HCT116 (cell line): ENCODE results near the gene MOV10L1. TPM values are rescaled to one million over a fixed set of nuclear protein-coding genes. Genes with fewer than 3 reads are reported as not detected.

ENCODE experiments used
- ATAC-seq: fragments of 200-7000 bp; cut with Tn5 transposase; 2 replicates; pipeline ENCODE4 v1.9.1; 2020; ENCODE audit warnings: mild to moderate bottlenecking, moderate library complexity
- BruUV-seq: library from RNA; stranded (reverse); fragments of 400-500 nt; replicated peaks from 2 replicates; lab custom pipeline; 2021; lab: Mats Ljungman, UMichigan
- CTCF ChIA-PET: fragments of 300-600 bp; sonication (Branson Sonifier 250); formaldehyde crosslinking; loops from one replicate; lab custom pipeline; 2021; ENCODE audit warnings: antibody characterized with exemption; lab: Charles Lee
- POLR2A ChIA-PET: fragments of 300-600, 350-600 bp; sonication (Branson Sonifier 250); formaldehyde crosslinking; loops from one replicate; lab custom pipeline; 2021; ENCODE audit warnings: antibody characterized with exemption; lab: Charles Lee
- RAD21 ChIA-PET, 2 experiments: fragments of 300-600 bp; sonication (Branson Sonifier 250); formaldehyde crosslinking; loops; one replicate each; lab custom pipeline; 2023; ENCODE audit warnings: low total read pairs in 2 of 2; ENCODE audit not compliant: uncharacterized antibody in 2 of 2, unreplicated experiment in 2 of 2, low non-redundant PET in 1 of 2; lab: Charles Lee
- DNase-seq: peaks from one replicate; pipeline ENCODE4 v3.0.0-alpha.2; 2010; ENCODE audit warnings: low read depth, low spot score
- H2AFZ ChIP-seq: fragments of 200-600 bp; shearing (Covaris generic), sonication (generic); 2 replicates; pipeline ENCODE4 v1.6.1; 2017; ENCODE audit warnings: low read depth, mixed run types, mixed read lengths, antibody characterized with exemption, low read length; ENCODE audit not compliant: poor library complexity, severe bottlenecking
- H3K27ac ChIP-seq: 2 replicates; pipeline ENCODE4 v1.5.1; 2012; ENCODE audit warnings: low read depth, low read length
- H3K27me3 ChIP-seq: fragments of 200-600 bp; sonication (generic); 2 replicates; pipeline ENCODE4 v1.6.1; 2016; ENCODE audit warnings: mixed run types, low read length, mixed read lengths; ENCODE audit not compliant: insufficient read depth
- H3K36me3 ChIP-seq, 2 experiments: fragments of 200-500 bp in 1 of 2; fragments of 200-600 bp in 1 of 2; sonication (Bioruptor generic) in 1 of 2; sonication (generic) in 1 of 2; 2 replicates each; pipeline versions ENCODE4 v1.5.1 to v1.6.1; 2014 to 2016; ENCODE audit warnings: low read length in 2 of 2, inconsistent platforms in 1 of 2, mixed read lengths in 1 of 2, mixed run types in 1 of 2; ENCODE audit not compliant: insufficient read depth in 2 of 2, control insufficient read depth in 1 of 2
- H3K4me1 ChIP-seq, 2 experiments: fragments of 200-600 bp in 1 of 2; sonication (generic) in 1 of 2; 2 replicates each; pipeline versions ENCODE4 v1.5.1 to v1.6.1; 2012 to 2017; ENCODE audit warnings: low read length in 2 of 2, inconsistent platforms in 1 of 2, mild to moderate bottlenecking in 1 of 2, mixed read lengths in 1 of 2, mixed run types in 1 of 2, moderate library complexity in 1 of 2; ENCODE audit not compliant: insufficient read depth in 2 of 2, control insufficient read depth in 1 of 2
- H3K4me2 ChIP-seq: fragments of 200-600 bp; sonication (generic); 2 replicates; pipeline ENCODE4 v1.6.1; 2017; ENCODE audit warnings: mixed run types, low read length, mixed read lengths
- H3K4me3 ChIP-seq, 2 experiments: fragments of 200-600 bp in 1 of 2; sonication (generic) in 1 of 2; replicated peaks in 1 of 2; 2 replicates each; pipeline ENCODE4 v1.5.1; 2011 to 2016; ENCODE audit warnings: low read length in 2 of 2, control low read depth in 1 of 2, low read depth in 1 of 2, mild to moderate bottlenecking in 1 of 2, mixed read lengths in 1 of 2, mixed run types in 1 of 2
- H3K79me2 ChIP-seq: fragments of 200-600 bp; sonication (generic); 2 replicates; pipeline ENCODE4 v1.6.1; 2017; ENCODE audit warnings: mild to moderate bottlenecking, mixed run types, low read length, moderate library complexity, mixed read lengths; ENCODE audit not compliant: insufficient read depth
- H3K9ac ChIP-seq: fragments of 200-600 bp; sonication (generic); 2 replicates; pipeline ENCODE4 v1.6.1; 2016; ENCODE audit warnings: low read length, mixed read lengths
- H3K9me2 ChIP-seq: fragments of 200-600 bp; sonication (generic), shearing (Covaris generic); 2 replicates; pipeline ENCODE4 v1.6.1; 2017; ENCODE audit warnings: mixed run types, mild to moderate bottlenecking, moderate library complexity; ENCODE audit not compliant: insufficient read depth
- H3K9me3 ChIP-seq, 2 experiments: fragments of 200-500 bp in 1 of 2; fragments of 200-600 bp in 1 of 2; sonication (Bioruptor generic) in 1 of 2; sonication (generic) in 1 of 2; 2 replicates each; pipeline ENCODE4 v1.6.1; 2014 to 2017; ENCODE audit warnings: low read length in 2 of 2, mixed read lengths in 2 of 2, inconsistent platforms in 1 of 2, low read depth in 1 of 2, mild to moderate bottlenecking in 1 of 2, mixed run types in 1 of 2, moderate library complexity in 1 of 2; ENCODE audit not compliant: control insufficient read depth in 1 of 2, insufficient read depth in 1 of 2
- H4K20me1 ChIP-seq: fragments of 200-600 bp; sonication (generic), shearing (Covaris generic); 2 replicates; pipeline ENCODE4 v1.6.1; 2017; ENCODE audit warnings: mixed run types, mild to moderate bottlenecking, moderate library complexity; ENCODE audit not compliant: insufficient read depth
- ATF3 ChIP-seq: IDR thresholded peaks from 2 replicates; pipeline ENCODE4 v1.6.1; 2012
- CBX3 ChIP-seq: IDR thresholded peaks from 2 replicates; pipeline ENCODE4 v1.6.1; 2012; ENCODE audit warnings: low read depth
- CEBPB ChIP-seq: IDR thresholded peaks from 2 replicates; pipeline ENCODE4 v1.6.1; 2012; ENCODE audit warnings: low read depth
- CTCF ChIP-seq, 3 experiments: fragments of 200-600 bp in 1 of 3; sonication (generic) in 1 of 3; IDR thresholded peaks in 2 of 3; conservative IDR thresholded peaks in 1 of 3; 2 replicates each; pipeline ENCODE4 v1.5.1; 2012 to 2017; ENCODE audit warnings: low read depth in 2 of 3, low read length in 2 of 3, antibody characterized with exemption in 1 of 3, borderline replicate concordance in 1 of 3, control low read depth in 1 of 3, mild to moderate bottlenecking in 1 of 3, mixed read lengths in 1 of 3, mixed run types in 1 of 3, moderate library complexity in 1 of 3; ENCODE audit not compliant: insufficient read depth in 1 of 3
- ELF1 ChIP-seq: IDR thresholded peaks from 2 replicates; pipeline ENCODE4 v1.6.1; 2012; ENCODE audit warnings: low read depth, borderline replicate concordance
- EZH2 ChIP-seq: fragments of 200-600 bp; sonication (generic); IDR thresholded peaks from 2 replicates; pipeline ENCODE4 v1.6.1; 2017; ENCODE audit warnings: antibody characterized with exemption, mixed run types
- FOSL1 ChIP-seq: IDR thresholded peaks from 2 replicates; pipeline ENCODE4 v1.6.1; 2012; ENCODE audit warnings: low read depth
- POLR2A ChIP-seq: IDR thresholded peaks from 2 replicates; pipeline ENCODE4 v1.7.0; 2011; ENCODE audit warnings: borderline replicate concordance; ENCODE audit not compliant: insufficient read depth, insufficient read length; ENCODE audit errors: extremely low read depth
- POLR2AphosphoS5 ChIP-seq: IDR thresholded peaks from 2 replicates; pipeline ENCODE4 v1.6.1; 2011; ENCODE audit warnings: mild to moderate bottlenecking, low read depth, low read length, moderate library complexity
- RAD21 ChIP-seq: IDR thresholded peaks from 2 replicates; pipeline ENCODE4 v1.6.1; 2012; ENCODE audit warnings: low read depth, mild to moderate bottlenecking
- SIN3A ChIP-seq: IDR thresholded peaks from 2 replicates; pipeline ENCODE4 v1.6.1; 2012; ENCODE audit warnings: low read depth
- SP1 ChIP-seq: IDR thresholded peaks from 2 replicates; pipeline ENCODE4 v1.6.1; 2012; ENCODE audit warnings: low read depth
- SRF ChIP-seq: IDR thresholded peaks from 2 replicates; pipeline ENCODE4 v1.6.1; 2012; ENCODE audit warnings: low read depth
- TCF7L2 ChIP-seq: IDR thresholded peaks from 2 replicates; pipeline ENCODE4 v1.7.0; 2011; ENCODE audit warnings: borderline replicate concordance, inconsistent platforms; ENCODE audit not compliant: insufficient read depth, insufficient read length; ENCODE audit errors: extremely low read depth
- YY1 ChIP-seq: IDR thresholded peaks from 2 replicates; pipeline ENCODE4 v1.6.1; 2011; ENCODE audit warnings: low read length, low read depth, moderate library complexity, mild to moderate bottlenecking; ENCODE audit not compliant: insufficient replicate concordance; ENCODE audit errors: extremely low read depth
- ZBTB33 ChIP-seq: IDR thresholded peaks from 2 replicates; pipeline ENCODE4 v1.6.1; 2011; ENCODE audit warnings: mild to moderate bottlenecking, low read length, moderate library complexity; ENCODE audit not compliant: insufficient replicate concordance; ENCODE audit errors: extremely low read depth
- ZFX ChIP-seq: fragments of 450-650 bp; IDR thresholded peaks from 2 replicates; pipeline ENCODE4 v1.6.1; 2017
- ZNF274 ChIP-seq: fragments of 200-500 bp; sonication (Bioruptor generic); IDR thresholded peaks from 2 replicates; pipeline ENCODE4 v1.6.1; 2014; ENCODE audit warnings: mild to moderate bottlenecking, low read depth, low read length, inconsistent platforms
- intact Hi-C: fragments of 100-400 bp; cut with micrococcal nuclease; formaldehyde crosslinking; loops from 2 replicates; pipeline ENCODE4 v1.10.0; 2022
- total RNA-seq: library from RNA; stranded (reverse); gene quantifications from one replicate; pipeline ENCODE4 v1.2.1, GENCODE V29; 2021; ENCODE audit not compliant: unreplicated experiment
- TF ChIP-seq, protein P1 (sequence below): IDR thresholded peaks from 2 replicates; pipeline ENCODE4 v1.6.1; 2012
- TF ChIP-seq, protein P2 (sequence below): IDR thresholded peaks from 2 replicates; pipeline ENCODE4 v1.6.1; 2012; ENCODE audit warnings: low read depth

Gene MOV10L1
- total RNA-seq, 1 experiment from 2014 or later = not detected

- CTCF ChIA-PET = no interaction called here
- peaks cover 0 to 17% of the 10 kb centered on the region in 2 experiments; a peak in 3 of 4 replicates for H3K4me1 ChIP-seq
- H2AFZ ChIP-seq = no peak overlapping the region
- RAD21 ChIA-PET = no interaction called here
- no peaks in the 10 kb centered on the region for H4K20me1 ChIP-seq
- no peaks in the 10 kb centered on the region for H3K27me3 ChIP-seq
- no peaks in the 10 kb centered on the region for H3K9me2 ChIP-seq
- no peaks in the 10 kb centered on the region for H3K79me2 ChIP-seq
- H3K27ac ChIP-seq = no peak overlapping the region
- no peak overlapping the region for H3K4me2 ChIP-seq
- H3K9ac ChIP-seq = no peak overlapping the region
- intact Hi-C loops = no loop called here
- POLR2A ChIA-PET = no interaction called here
- ATAC-seq = no peak
- no peak overlapping the region for H3K4me3 ChIP-seq
- no peak for DNase-seq
- no TSS peak for BruUV-seq
- TF ChIP-seq FOSL1 (no peak), TCF7L2 (no peak), ZNF274 (no peak), SIN3A (no peak), EZH2 (no peak), ATF3 (no peak), CBX3 (no peak), RAD21 (no peak), SRF (no peak), ELF1 (no peak), ZBTB33 (no peak), CEBPB (no peak), CTCF (IDR thresholded peaks at IDR 0.05 in 2 of 3, conservative IDR thresholded peaks at IDR 0.05 in 1 of 3; ENCODE audit: borderline replicate concordance in 1 of 3, insufficient read depth in 1 of 3, low read depth in 2 of 3, low read length in 2 of 3) (no peak), YY1 (no peak), POLR2AphosphoS5 (no peak), POLR2A (no peak), ZFX (no peak), SP1 (no peak)
- TF ChIP-seq, protein P1, sequence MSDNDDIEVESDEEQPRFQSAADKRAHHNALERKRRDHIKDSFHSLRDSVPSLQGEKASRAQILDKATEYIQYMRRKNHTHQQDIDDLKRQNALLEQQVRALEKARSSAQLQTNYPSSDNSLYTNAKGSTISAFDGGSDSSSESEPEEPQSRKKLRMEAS = no peak
- TF ChIP-seq, protein P2, sequence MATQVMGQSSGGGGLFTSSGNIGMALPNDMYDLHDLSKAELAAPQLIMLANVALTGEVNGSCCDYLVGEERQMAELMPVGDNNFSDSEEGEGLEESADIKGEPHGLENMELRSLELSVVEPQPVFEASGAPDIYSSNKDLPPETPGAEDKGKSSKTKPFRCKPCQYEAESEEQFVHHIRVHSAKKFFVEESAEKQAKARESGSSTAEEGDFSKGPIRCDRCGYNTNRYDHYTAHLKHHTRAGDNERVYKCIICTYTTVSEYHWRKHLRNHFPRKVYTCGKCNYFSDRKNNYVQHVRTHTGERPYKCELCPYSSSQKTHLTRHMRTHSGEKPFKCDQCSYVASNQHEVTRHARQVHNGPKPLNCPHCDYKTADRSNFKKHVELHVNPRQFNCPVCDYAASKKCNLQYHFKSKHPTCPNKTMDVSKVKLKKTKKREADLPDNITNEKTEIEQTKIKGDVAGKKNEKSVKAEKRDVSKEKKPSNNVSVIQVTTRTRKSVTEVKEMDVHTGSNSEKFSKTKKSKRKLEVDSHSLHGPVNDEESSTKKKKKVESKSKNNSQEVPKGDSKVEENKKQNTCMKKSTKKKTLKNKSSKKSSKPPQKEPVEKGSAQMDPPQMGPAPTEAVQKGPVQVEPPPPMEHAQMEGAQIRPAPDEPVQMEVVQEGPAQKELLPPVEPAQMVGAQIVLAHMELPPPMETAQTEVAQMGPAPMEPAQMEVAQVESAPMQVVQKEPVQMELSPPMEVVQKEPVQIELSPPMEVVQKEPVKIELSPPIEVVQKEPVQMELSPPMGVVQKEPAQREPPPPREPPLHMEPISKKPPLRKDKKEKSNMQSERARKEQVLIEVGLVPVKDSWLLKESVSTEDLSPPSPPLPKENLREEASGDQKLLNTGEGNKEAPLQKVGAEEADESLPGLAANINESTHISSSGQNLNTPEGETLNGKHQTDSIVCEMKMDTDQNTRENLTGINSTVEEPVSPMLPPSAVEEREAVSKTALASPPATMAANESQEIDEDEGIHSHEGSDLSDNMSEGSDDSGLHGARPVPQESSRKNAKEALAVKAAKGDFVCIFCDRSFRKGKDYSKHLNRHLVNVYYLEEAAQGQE = no peak
- H3K36me3 ChIP-seq = no peaks in the 10 kb centered on the region
- no peaks in the 10 kb centered on the region for H3K9me3 ChIP-seq
Measured at GRCh38 chr22:50078761-50079160, 11.0 kb upstream of the MOV10L1 start.
